HTR-8/SVneo (cell line): ENCODE data around the gene IPO13.
A peak's percentile ranks its signal among the peaks of the same experiment; 100 is the strongest.

Experiments
- DNase-seq: peaks from one replicate; pipeline ENCODE4 v3.0.0; 2011; ENCODE audit warnings: low spot score, mixed read lengths; ENCODE audit not compliant: insufficient read length
- FAIRE-seq: peaks from 2 replicates; lab custom pipeline; 2011; peaks lifted over from hg19 to GRCh38; lab: Jason Lieb, UNC

Gene IPO13, protein sequence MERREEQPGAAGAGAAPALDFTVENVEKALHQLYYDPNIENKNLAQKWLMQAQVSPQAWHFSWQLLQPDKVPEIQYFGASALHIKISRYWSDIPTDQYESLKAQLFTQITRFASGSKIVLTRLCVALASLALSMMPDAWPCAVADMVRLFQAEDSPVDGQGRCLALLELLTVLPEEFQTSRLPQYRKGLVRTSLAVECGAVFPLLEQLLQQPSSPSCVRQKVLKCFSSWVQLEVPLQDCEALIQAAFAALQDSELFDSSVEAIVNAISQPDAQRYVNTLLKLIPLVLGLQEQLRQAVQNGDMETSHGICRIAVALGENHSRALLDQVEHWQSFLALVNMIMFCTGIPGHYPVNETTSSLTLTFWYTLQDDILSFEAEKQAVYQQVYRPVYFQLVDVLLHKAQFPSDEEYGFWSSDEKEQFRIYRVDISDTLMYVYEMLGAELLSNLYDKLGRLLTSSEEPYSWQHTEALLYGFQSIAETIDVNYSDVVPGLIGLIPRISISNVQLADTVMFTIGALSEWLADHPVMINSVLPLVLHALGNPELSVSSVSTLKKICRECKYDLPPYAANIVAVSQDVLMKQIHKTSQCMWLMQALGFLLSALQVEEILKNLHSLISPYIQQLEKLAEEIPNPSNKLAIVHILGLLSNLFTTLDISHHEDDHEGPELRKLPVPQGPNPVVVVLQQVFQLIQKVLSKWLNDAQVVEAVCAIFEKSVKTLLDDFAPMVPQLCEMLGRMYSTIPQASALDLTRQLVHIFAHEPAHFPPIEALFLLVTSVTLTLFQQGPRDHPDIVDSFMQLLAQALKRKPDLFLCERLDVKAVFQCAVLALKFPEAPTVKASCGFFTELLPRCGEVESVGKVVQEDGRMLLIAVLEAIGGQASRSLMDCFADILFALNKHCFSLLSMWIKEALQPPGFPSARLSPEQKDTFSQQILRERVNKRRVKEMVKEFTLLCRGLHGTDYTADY

DNA sequence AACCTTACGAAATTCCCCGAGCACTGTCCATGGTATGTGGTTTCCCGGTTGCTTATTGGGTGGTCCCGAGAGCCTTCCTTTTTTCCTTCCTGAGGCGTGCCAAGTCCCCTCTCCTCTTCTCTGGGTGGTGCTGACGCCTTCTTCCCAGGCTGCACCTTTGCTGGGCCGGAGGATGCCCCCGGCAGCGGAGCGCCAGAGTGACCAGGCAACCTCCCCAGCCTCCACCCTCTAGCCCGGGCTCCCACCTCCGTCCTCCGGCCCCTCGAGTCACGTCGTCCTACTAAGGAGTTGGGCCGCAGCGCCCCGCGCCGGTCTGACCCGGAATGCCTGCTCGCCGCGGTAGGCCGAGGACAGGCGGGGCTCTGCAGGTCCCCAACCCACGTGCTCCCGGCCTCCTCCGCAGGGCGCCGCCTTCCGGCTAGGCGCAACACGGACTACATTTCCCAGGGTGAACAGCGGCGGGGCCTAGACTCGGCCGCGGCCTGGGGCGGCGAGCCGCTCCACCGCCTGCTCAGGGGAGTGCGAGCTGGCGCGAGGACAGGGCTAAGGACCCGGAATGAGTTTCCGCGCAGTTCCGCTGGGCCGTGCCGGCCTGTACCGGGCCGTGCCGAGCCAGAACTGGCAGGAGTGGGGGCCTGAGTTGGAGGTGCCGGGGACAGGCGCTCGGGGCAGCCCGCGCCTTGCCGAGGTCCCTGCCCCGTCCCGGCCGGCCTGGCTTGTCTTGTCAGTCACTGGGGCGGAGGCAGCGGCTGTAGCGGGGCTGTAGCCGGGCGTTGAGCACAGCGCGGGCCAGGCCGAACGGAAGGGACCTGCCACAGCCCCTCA, at the start of gene IPO13:
TSS of gene IPO13 (plus strand) at position 715 of the 825 bp plus-strand sequence. CDS start 651 bp downstream, outside the sequence.
- FAIRE-seq (peak; percentile 92), DNase-seq (peak; percentile 92)

DNA sequence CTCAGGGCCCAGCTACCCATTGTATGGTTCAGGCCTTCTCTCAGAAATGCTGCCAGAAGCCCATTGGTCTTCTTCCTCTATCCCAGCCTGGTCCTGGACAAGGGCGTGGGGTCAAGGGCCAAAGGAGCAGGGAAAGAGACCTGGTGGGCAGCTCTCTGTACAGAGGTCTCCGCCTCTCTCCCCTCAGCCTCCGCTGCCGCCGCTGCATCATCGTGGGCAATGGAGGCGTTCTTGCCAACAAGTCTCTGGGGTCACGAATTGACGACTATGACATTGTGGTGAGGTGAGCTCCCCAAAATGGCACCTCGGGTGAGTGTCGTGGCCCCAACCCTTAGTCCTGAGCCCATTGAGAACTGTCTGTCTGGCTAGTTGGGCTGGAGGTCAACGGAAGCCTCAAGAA, 47.8 kb upstream of the IPO13 start:
- DNase-seq (no peak), FAIRE-seq (no peak)

DNA sequence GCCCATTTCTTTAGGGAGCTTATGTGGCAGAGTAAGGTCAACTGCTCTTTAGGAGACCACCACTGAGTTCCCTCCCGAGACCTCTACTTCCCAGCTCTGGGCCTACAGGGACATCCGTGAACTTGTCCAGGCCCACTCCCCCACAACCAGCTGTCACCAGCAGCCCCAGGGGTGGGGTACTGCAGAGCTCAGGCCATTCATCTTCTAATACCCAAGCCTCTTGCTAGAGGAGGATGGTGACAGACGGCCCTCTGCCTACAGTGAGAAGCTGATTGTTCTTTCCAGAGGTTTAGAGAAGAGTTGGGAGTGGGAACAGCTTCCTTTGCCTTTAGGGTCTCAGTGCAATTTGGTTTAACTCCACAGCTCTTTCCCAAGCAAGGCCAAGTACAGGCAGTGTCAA, 46.4 kb upstream of the IPO13 start:
- DNase-seq, result no peak
- no peak for FAIRE-seq

DNA sequence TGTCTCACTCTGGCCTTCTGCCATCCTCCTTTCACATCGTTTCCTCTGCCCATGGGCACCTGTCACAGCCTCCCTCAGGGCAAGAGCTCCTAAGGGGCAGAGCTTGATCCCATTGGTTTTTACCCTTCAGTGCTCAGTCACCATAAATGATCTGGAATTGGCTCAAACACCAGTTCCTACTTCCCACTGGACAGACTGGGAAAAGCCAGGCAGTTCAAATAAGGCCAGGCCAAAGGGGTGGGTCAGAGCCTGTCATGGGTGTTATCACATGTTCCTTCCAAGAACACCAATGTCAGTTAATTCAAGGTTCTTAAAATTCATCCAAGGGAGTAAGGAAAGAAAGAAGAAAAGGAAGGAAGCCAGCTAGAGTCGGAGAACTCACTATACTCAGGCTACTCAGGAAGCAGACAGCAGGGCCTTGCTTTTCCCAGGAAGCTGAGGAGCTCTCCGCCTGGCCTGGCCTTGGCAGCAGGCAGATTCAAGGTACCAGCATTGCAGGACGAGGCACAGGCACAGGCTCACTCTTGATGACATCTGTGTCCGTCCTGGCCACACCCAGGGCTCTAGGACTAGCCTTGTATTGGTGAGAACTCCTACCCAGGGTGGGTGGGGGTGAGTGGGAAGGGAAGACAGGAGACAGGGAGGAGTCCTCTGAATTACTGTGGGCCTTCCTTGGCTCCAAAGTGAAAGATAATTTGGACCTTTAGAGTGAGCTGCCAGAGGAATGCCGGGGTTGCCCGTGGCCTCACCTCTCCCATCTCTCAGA, 45.4 kb upstream of the IPO13 start:
- no peak for FAIRE-seq
- no peak for DNase-seq

DNA sequence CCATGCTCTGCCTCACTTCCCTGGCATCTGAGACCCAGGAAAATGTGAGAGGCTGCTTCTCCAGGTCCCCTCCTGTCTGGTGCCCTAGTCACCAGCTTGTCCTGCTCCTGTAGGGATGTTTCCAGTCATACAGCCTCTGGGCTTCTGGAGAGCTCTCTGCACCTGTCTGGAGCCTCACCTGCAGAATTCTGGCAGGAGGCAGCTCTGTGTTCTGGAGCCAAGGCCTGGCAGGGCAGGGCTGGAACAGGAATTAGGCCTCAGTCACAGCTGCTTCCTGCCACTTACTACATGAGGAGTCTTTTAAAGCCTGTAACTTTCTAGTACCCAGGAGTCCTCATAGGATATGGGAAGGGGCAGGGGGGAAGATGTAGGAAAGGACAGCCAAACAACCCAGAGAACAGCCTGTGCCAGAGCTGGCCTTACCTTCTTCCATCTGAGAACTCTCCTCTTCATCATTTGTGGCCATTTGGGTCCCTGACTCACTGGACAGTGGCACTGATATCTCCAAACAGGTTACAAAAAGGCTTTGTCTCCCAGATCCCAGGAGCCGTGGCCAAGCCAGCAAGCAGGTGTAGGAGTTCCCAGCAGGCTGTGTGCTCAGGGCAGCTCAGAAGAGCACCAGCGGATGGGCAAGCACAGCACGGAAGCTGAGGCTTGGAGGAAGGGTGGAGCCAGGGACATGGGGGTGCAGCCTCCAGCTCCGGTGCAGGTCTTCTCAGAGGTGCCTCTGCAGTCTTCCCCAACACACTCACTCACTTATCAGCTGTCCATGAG, 44.5 kb upstream of the IPO13 start:
- DNase-seq (no peak), FAIRE-seq (no peak)

DNA sequence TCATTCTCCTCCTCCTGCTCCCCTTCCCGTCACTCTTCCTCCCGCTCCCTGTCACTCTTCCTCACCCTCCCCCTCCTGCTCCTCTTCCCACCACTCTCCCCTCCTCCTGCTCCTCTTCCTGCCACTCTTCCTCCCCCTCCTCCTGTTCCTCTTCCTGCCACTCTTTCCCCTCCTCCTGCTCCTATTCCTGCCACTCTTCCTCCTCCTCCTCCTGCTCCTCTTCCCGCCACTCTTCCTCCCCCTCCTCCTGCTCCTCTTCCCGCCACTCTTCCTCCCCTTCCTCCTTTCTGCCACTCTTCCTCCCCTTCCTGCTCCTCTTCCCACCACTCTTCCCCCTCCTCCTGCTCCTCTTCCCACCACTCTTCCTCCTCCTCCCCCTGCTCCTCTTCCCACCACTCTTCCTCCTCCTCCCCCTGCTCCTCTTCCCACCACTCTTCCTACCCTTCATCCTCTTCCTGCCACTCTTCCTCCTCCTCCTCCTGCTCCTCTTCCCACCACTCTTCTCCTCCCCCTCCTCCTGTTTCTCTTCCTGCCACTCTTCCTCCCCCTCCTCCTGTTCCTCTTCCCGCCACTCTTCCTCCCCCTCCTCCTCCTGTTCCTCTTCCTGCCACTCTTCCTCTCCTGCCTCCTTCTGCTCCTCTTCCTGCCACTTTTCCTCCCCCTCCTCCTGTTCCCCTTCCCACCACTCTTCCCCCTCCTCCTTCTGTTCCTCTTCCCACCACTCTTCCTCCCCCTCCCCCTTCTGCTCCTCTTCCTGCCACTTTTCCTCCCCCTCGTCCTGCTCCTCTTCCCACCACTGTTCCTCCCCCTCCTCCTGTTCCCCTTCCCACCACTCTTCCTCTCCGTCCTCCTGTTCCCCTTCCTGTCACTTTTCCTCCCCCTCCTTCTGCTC, 41.8 kb upstream of the IPO13 start:
- FAIRE-seq (no peak), DNase-seq (no peak)

DNA sequence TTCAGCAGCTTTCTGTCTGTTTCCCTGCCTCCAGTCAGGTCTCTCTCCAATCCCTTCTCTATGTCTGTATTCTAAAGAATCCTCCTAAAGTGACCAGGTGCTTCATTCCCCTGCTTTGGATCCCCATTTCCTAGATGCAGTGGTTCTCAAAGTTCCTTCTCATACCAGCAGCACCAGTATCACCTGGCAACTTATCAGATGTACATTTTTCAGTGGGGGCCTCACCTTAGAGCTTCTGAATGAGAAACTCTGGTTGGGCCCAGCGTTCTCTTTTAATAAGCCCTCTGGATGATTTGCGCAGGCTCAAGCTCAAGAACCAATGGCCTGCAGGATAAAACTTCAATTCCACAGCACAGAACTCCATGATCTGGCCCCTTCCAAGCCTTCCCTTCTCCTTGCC, 38.5 kb upstream of the IPO13 start:
- DNase-seq (no peak), FAIRE-seq (no peak)

DNA sequence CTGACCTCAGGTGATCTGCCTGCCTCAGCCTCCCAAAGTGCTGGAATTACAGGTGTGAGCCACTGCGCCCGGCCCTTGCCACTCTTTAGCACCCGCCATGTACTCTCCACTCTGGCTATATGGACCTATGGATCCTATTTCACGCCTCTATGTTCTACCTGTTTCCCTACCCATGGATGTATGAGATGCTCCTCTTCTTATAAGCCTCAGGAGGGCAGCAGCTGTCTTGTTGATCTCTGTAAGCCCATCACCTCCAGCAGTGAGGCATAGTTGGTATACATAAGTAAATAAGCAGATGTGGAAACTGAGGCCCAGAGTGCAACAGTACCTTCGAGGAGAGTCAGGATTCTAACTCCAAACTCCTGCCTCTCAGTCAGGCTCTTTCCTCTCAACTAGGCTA, 37.9 kb upstream of the IPO13 start:
- FAIRE-seq, result no peak
- no peak for DNase-seq

DNA sequence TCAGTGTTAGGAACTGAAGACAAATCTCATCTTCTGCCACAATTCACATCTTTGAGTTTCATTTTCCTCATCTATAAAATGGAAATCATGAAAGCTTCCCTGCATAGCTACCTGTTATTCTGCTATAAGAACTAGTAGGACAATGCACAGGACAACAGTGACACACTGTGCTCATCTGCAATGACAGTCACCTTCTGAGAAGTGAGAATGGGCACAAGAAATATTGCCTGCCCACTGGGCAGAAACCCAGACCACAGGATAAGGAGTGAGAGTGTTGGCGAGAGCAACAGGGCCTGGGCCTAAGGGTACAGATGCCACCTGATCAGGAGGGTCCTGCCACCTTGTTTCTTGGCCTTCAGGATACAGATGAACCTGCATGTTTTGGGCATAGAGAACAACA, 36.4 kb upstream of the IPO13 start:
- no peak for DNase-seq
- no peak for FAIRE-seq

DNA sequence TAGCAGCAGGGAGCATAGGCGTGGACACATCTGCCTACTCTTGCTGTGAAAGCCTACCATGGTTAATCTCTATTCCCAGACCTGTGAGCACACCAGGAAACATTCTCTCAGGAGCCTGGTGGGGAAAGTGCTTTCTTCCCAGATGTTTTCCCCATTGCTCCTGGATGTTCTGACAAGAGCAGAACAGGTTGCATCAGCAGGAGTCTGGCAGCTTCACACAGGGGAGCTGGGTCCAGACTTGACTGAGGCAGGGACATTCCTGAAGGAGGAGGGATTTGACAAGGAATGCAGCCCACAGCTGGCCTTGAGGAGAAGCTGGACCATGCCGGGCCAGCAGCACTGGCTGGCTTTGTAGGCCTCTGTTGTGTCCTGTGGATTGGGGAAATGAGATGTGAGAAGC, 34.1 kb upstream of the IPO13 start:
- DNase-seq, result no peak
- no peak for FAIRE-seq

DNA sequence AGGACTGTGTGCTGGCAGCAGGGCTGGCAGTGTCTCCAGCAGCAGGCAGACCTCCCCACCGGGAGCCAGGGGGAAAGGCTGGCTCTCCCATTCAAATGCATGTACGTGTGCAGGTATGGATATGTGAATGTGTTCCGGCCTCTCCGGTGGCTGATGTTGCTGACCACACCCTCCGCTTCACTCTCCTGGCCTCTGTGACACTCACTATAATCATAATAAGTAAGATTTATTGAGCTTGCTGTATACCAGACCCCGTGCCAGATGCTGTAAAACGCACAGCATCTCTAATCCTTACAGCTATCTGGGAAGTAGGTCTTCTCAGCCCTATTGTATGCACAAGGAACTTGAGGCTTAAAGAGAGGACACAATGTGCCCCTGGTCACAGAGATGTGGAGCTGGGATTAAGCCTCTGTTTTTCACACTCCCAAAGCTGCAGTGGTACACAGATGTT, 33.7 kb upstream of the IPO13 start:
- DNase-seq, result no peak
- no peak for FAIRE-seq

DNA sequence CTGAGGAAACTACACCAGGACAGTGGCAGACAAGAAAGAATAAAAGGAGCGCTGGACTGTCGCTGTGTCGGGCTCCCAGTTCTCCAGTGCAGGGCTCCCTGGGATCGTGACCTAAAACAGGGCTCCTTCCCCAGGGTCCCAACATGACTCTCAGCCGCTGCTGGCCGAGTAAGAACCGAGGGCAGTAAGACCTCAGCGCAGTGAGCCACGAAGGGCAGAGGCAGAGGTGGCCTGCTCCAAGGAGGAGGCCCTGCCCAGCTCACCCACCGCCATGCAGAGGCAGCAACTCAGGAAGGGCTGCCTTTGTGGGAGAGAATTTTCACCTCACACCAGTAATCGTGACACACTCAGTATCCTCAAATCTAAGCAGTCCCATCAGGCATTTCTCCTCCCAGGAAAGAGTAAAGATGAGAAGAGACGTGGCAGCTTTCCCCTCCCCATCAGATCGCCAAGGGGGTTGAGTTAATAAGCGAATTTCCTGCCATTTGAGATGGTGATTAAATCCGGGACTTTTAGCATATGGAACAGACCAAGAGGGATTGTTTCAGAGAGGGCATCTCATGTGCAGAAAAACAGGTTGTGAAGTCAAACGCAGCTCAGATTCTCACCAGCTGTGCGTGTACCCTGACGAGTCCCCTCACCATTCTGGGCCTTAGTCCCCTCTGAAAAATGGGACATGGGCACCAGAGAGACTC, 32.9 kb upstream of the IPO13 start:
- DNase-seq, result no peak
- FAIRE-seq, result no peak

DNA sequence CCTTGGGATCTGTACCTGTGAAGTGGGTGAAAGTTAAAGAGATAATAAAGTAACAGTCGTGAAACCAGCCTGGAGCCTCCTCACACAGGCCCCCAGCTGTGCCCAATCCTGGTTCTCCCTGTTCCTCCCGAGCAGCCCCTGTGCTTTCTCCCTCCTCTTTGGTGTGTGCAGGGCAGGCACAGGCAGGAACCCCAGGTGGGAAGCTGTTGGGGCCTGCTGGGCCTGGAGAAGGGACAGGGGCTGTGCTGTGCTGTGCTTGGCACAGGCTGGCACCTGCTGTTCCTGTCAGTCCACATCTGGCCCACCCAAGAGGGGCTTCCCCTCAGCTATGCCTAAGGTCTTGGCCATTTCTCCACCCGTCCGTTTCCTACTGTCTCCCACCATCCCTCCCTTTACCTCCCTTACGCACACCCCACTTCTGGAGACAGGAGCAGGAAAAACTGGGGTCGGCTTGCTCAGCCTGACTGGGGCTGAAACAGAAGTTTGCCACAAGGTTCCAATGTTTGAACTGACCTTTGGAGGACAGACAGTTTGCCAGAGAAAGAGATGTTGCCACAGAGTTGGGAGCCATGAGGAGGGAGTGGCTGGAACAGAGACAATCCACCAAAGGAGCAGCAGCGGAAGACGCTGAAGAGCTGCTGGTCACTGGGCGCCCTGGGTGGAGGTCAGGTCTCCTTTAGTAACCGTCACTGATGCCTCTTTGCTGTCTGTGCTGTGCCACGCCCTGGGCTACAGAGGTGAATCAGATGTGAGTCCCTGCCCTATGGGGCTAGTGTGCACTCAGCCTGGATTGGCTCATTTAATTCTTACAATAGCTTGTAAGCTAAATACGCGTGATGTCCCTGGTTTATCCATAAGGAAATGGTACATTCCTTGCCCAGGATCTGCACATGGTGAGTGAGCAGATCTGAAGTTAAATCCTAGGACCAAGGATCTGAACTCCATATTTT, 31.9 kb upstream of the IPO13 start:
- DNase-seq, result no peak
- no peak for FAIRE-seq

DNA sequence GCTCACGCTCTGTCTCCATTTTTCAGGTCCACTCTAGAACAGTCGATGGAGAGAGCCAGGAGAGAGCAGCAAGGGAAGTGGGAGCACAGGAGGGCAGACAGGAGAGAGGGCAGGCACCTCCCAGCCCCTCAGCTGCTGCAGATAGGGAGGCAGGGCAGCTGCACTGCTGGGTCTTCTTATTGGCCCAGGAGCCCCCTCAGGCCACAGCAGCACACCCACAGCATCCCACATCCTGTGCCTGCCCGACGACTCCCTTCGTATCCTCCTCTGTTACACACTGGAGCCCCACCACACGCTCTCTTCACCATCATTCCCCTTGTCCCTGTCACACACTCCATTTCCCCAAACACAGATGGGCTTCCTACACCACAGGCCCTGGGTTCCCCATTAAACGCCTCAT, 26.8 kb upstream of the IPO13 start:
- no peak for FAIRE-seq

DNA sequence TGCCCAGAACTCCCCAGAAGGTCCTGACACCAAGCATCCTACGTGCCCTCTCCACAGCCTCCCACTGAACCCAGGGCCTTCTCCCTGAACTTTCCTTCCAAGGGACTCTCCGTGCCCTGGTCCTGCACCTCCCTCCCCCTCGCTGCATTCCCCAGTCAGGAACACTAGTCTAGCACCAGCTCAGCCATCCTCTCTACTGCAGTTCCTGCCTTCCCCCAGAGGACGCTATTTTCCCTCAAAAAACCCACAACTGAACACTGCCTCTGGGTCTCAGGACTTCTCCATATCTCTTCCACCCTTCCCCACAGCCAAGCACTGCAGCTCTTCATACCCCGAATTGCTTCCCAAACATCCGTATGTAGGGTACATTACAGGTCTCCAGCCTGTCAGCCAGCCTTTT, 25.7 kb upstream of the IPO13 start:
- DNase-seq (no peak), FAIRE-seq (no peak)

More for the DNA sequence above, 26.8 kb upstream of the IPO13 start:
- DNase-seq, result no peak

DNA sequence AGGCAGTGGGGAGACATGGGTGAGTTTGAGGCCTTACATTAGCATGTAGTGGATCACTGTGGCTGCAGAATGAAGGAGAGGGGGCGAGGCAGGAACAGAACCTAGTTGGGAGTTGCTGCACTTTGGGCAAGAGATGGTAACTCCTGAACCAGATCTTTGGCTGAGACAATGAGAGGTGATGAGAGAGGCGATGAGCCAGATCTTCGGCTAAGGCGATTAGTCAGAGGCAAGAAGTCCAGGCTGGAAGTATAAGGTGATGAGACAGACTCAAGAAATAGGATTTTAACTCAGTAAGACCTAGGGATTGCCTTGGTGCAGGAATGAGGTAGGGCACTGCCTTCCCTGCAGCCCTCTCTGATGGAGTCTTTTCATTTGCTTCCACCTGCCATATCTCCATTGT, 22.2 kb upstream of the IPO13 start:
- DNase-seq, result no peak
- no peak for FAIRE-seq
